NT2/D1 (cell line): ENCODE data around the gene SDK1.
A peak's percentile ranks its signal among the peaks of the same experiment; 100 is the strongest.

Experiments
- DNase-seq: peaks from one replicate; pipeline ENCODE4 v3.0.0-alpha.2; 2011; ENCODE audit warnings: low read depth, low spot score
- H3K27me3 ChIP-seq: 2 replicates; pipeline ENCODE4 v1.6.0; 2011; ENCODE audit warnings: mild to moderate bottlenecking; ENCODE audit not compliant: insufficient read length, insufficient read depth
- H3K36me3 ChIP-seq: 2 replicates; pipeline ENCODE4 v1.6.1; 2011; ENCODE audit warnings: mild to moderate bottlenecking, low read length, mixed read lengths; ENCODE audit not compliant: insufficient read depth, insufficient read length
- H3K4me1 ChIP-seq: 2 replicates; pipeline ENCODE4 v1.5.1; 2011; ENCODE audit not compliant: insufficient read depth, insufficient read length
- H3K4me3 ChIP-seq: 2 replicates; pipeline ENCODE4 v1.5.1; 2011; ENCODE audit warnings: low read depth; ENCODE audit not compliant: insufficient read length
- H3K9ac ChIP-seq: 2 replicates; pipeline ENCODE4 v1.6.0; 2011; ENCODE audit warnings: low read depth; ENCODE audit not compliant: insufficient read length
- H3K9me3 ChIP-seq: 2 replicates; pipeline ENCODE4 v1.5.1; 2011; ENCODE audit warnings: mild to moderate bottlenecking, low read length; ENCODE audit not compliant: insufficient read depth
- SUZ12 ChIP-seq: IDR thresholded peaks from 2 replicates; pipeline ENCODE4 v1.6.1; 2011; ENCODE audit not compliant: insufficient read length, insufficient read depth; ENCODE audit errors: extremely low read depth
- YY1 ChIP-seq: IDR thresholded peaks from 2 replicates; pipeline ENCODE4 v1.6.1; 2011; ENCODE audit not compliant: insufficient read length, insufficient read depth
- ZNF274 ChIP-seq: IDR thresholded peaks from 2 replicates; pipeline ENCODE4 v1.6.1; 2011; ENCODE audit warnings: mild to moderate bottlenecking, low read depth, low read length

Gene SDK1

DNA sequence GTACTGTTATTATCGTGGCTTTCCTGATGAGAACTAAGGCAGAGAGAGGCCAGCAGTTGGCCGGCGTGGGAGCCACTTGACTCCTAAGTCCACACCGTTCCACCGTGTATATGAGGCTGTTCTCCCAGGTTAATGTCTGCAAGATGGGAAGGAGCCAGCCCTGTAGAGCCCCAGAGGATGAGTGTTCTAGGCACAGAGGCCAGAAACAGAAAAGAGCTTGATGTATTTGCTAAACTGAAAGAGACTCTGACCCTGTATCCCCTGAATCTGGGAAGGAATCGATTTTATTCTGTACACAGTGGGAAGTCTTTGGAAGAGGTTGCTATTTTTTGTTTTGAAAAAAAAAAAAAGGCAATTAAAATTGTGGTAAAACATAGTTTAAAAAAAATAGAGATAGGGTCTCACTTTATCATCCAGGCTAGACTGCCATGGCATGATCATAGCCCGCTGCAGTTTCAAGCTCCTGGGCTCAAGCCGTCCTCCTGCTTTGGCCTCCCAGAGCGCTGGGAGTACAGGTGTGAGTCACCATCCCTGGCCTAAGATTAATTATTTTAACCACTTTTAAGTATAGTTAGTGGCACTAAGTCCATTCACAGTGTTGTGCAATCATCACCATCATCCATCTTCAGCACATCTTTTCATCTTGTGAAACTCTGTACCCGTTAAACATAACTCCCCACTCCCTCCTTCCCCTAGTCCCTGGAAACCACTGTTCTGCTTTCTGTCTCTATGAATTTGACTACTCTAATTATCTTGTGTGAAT is 348.8 kb downstream of the SDK1 start:
- Histone ChIP-seq H3K4me3 (no peak overlapping the region), H3K9ac (no peak overlapping the region), H3K27me3 (no peaks in the 10 kb centered on the region), H3K9me3 (no peaks in the 10 kb centered on the region), H3K36me3 (no peaks in the 10 kb centered on the region), H3K4me1 (no peaks in the 10 kb centered on the region)
- DNase-seq = no peak
- TF ChIP-seq YY1 (no peak), SUZ12 (no peak), ZNF274 (no peak)

DNA sequence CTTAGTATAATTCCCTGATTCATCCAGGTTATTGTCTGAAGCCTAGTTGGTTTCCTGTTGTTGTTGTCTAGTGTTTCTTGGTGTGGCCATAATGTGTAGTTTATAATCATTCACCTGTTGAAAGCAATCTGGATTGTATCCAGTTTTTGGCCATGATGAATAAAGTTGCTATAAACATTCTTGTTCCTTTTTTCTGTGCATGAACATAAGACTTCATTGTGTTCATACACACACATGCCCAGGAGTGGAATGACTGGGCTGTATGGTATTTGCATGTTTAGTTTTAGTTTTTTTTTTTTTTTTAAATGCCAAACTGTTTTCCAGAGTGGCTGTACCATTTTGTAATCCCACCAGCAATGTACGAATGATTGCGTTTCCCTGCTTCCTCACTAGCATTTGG is 349.8 kb downstream of the SDK1 start:
- Histone ChIP-seq H3K36me3 (no peaks in the 10 kb centered on the region), H3K9me3 (no peaks in the 10 kb centered on the region), H3K27me3 (no peaks in the 10 kb centered on the region), H3K4me3 (no peak overlapping the region), H3K9ac (no peak overlapping the region), H3K4me1 (no peaks in the 10 kb centered on the region)
- TF ChIP-seq YY1 (no peak), SUZ12 (no peak), ZNF274 (no peak)
- DNase-seq = no peak

DNA sequence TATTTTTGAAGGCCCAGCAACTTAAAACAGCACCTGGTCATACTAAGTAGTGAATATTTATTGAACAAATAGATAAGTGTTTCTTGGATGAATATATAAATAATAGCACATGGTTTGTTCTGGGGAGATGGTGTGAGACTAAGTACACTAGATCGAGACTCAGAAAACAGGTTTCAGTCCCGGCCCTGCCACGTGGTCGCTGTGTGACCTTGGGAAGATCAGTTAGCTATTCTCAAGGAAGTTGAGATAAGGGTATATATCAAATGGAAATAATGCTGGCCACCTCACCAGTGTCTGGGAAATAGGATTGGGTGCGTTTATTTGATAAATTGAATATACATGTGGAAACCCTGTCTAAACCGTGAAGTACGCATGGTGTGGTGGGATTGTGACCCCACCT is 354.6 kb downstream of the SDK1 start:
- no peak for DNase-seq
- H3K9ac ChIP-seq = no peak overlapping the region
- TF ChIP-seq SUZ12 = no peak
- no peak for TF ChIP-seq ZNF274
- no peak for TF ChIP-seq YY1
- H3K4me3 ChIP-seq = no peak overlapping the region
- H3K36me3 ChIP-seq = no peaks in the 10 kb centered on the region
- H3K9me3 ChIP-seq = no peaks in the 10 kb centered on the region
- no peaks in the 10 kb centered on the region for H3K4me1 ChIP-seq
- H3K27me3 ChIP-seq = no peaks in the 10 kb centered on the region

- H3K4me3 ChIP-seq = no peak overlapping the region
- no peaks in the 10 kb centered on the region for H3K9me3 ChIP-seq
- H3K27me3 ChIP-seq = no peaks in the 10 kb centered on the region
- DNase-seq = no peak
- no peaks in the 10 kb centered on the region for H3K4me1 ChIP-seq
- no peak overlapping the region for H3K9ac ChIP-seq
- TF ChIP-seq YY1 = no peak
- TF ChIP-seq ZNF274 = no peak
- TF ChIP-seq SUZ12 = no peak
- no peaks in the 10 kb centered on the region for H3K36me3 ChIP-seq
Observed at GRCh38 chr7:3657206-3657605, 356.2 kb downstream of the SDK1 start.

GRCh38 chr7:3668743-3669142 is 367.7 kb downstream of the SDK1 start:
- Histone ChIP-seq H3K27me3 (no peaks in the 10 kb centered on the region), H3K9ac (no peak overlapping the region), H3K9me3 (no peaks in the 10 kb centered on the region), H3K4me3 (no peak overlapping the region), H3K36me3 (no peaks in the 10 kb centered on the region), H3K4me1 (no peaks in the 10 kb centered on the region)
- no peak for DNase-seq
- TF ChIP-seq YY1 (no peak), ZNF274 (no peak), SUZ12 (no peak)

- H3K36me3 ChIP-seq = no peaks in the 10 kb centered on the region
- H3K27me3 ChIP-seq = no peaks in the 10 kb centered on the region
- no peak overlapping the region for H3K4me3 ChIP-seq
- no peaks in the 10 kb centered on the region for H3K4me1 ChIP-seq
- TF ChIP-seq YY1 = no peak
- TF ChIP-seq SUZ12 = no peak
- TF ChIP-seq ZNF274 = no peak
- DNase-seq = no peak
- no peaks in the 10 kb centered on the region for H3K9me3 ChIP-seq
- H3K9ac ChIP-seq = no peak overlapping the region
Observed at GRCh38 chr7:3670898-3671297, 369.8 kb downstream of the SDK1 start.

- Histone ChIP-seq H3K4me1 (no peaks in the 10 kb centered on the region), H3K36me3 (no peaks in the 10 kb centered on the region), H3K27me3 (no peaks in the 10 kb centered on the region), H3K4me3 (no peak overlapping the region), H3K9me3 (no peaks in the 10 kb centered on the region), H3K9ac (no peak overlapping the region)
- TF ChIP-seq ZNF274 (no peak), SUZ12 (no peak), YY1 (no peak)
- DNase-seq = peak; percentile 64
Observed at GRCh38 chr7:3673524-3673923, 372.5 kb downstream of the SDK1 start.

DNA sequence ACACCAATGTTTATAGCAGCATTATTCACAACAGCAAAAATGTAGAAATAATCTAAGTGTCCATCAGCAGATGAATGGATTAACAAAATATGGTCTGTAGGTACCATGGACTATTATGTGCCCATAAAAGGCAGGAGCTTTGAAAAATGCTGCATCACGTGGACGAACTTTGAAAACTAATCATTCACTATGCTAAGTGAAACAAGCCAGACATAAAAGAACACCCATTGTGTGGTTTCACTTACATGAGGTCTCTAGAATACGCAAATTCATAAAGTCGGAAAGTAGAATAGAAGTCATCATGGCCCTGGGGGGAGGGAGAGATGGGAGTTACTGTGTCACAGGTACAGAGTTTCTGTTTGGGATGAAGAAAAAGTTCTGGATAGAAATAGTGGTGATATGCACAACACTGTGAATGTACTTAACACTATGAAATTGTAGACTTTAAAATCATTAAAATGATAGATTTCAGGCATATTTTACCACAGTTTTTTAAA is 377.3 kb downstream of the SDK1 start:
- Histone ChIP-seq H3K4me1 (peaks cover 3% of the 10 kb centered on the region), H3K9ac (no peak overlapping the region), H3K4me3 (no peak overlapping the region), H3K9me3 (no peaks in the 10 kb centered on the region), H3K36me3 (no peaks in the 10 kb centered on the region), H3K27me3 (no peaks in the 10 kb centered on the region)
- TF ChIP-seq SUZ12 (no peak), ZNF274 (no peak), YY1 (no peak)
- DNase-seq = no peak
